ENCODE results near the gene LAMC2. TPM values are rescaled to one million over a fixed set of nuclear protein-coding genes. Genes with fewer than 3 reads are reported as not detected.

Gene LAMC2
- total and polyA plus RNA-seq, 2 of the 8 experiments (the other 6 are each of a cell fraction or from before 2014, with no cell fraction given): 4.6 to 12.9 TPM

DNA sequence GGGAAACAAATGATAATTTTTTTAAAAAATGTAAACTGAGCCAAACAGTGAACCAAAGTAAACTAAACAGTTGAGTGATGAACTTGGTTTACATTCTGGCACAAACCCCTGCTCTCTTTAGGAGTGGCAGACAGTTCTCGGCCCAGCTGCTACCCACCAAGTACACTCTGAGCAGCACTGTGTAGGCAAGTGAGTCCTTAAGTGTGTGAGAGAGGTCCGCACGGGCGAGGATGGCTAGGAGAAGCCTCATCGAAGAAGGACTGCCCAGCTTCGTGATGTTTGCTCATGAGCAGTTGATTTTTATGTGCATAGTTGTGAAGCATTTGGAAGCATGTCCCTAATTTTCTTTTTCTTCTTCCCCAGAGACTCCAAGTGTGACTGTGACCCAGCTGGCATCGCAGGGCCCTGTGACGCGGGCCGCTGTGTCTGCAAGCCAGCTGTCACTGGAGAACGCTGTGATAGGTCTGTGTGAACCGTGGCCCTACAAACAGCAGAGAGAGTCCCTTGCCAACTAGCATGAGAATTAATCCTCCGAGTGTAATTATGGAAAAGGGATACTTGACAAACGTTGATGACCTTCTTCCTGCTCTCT lies 32.1 kb downstream of the LAMC2 start:
- Histone ChIP-seq H3K14ac (ENCODE audit: insufficient read length) (no peak overlapping the region), H3K27ac (ENCODE audit: low read depth, low read length) (no peak overlapping the region), H2AK5ac (ENCODE audit: low read depth, low read length) (no peak overlapping the region), H2BK15ac (ENCODE audit: low read length) (no peak overlapping the region), H3K4me1 (replicated peaks in 1 of 4; ENCODE audit: control insufficient read depth in 3 of 4, insufficient read depth in 4 of 4, low read length in 3 of 4) (peaks cover 0 to 6% (median 3%) of the 10 kb centered on the region in 4 experiments; a peak in 2 of 7 replicates), H3K79me2 (ENCODE audit: control insufficient read depth in 1 of 2, insufficient read depth in 2 of 2, low read length in 2 of 2) (no peaks in the 10 kb centered on the region), H2BK12ac (ENCODE audit: low read depth, low read length) (no peak overlapping the region), H2BK20ac (ENCODE audit: low read length) (no peak overlapping the region), H3K9ac (replicated peaks in 1 of 4; ENCODE audit: extremely low read depth in 1 of 4, low read depth in 3 of 4, low read length in 3 of 4) (peak overlapping the region in 1 of 4 experiments; percentile 40; a peak in 1 of 7 replicates), H4K20me1 (replicated peaks in 1 of 2; ENCODE audit: control insufficient read depth in 1 of 2, insufficient read depth in 2 of 2, low read length in 2 of 2) (no peaks in the 10 kb centered on the region), H3K18ac (ENCODE audit: extremely low read depth, low read length) (no peak overlapping the region), H4K8ac (ENCODE audit: extremely low read depth, insufficient read depth, low read length) (no peak overlapping the region), H3K56ac (replicated peaks; ENCODE audit: insufficient read length, low read depth, low read length) (no peak overlapping the region), H3K36me3 (ENCODE audit: control insufficient read depth in 2 of 4, insufficient read depth in 4 of 4, low read length in 3 of 4) (no peaks in the 10 kb centered on the region), H2BK120ac (replicated peaks; ENCODE audit: low read depth, low read length) (no peak overlapping the region), H3K4me3 (ENCODE audit: extremely low read depth in 1 of 4, insufficient read depth in 2 of 4, low read depth in 3 of 4, low read length in 4 of 4) (no peak overlapping the region), H3K27me3 (replicated peaks in 1 of 4; ENCODE audit: control insufficient read depth in 3 of 4, extremely low read depth in 1 of 4, insufficient read depth in 3 of 4, low read length in 3 of 4) (no peaks in the 10 kb centered on the region; a peak in 1 of 7 replicates), H3K79me1 (ENCODE audit: low read depth, low read length) (no peaks in the 10 kb centered on the region), H2AFZ (ENCODE audit: low read length) (no peak overlapping the region), H3K4ac (replicated peaks; ENCODE audit: insufficient read length, low read depth, low read length) (no peak overlapping the region), H2BK5ac (ENCODE audit: low read depth, low read length) (no peak overlapping the region), H3K23me2 (ENCODE audit: low read depth, low read length) (no peaks in the 10 kb centered on the region), H4K5ac (ENCODE audit: insufficient read length, low read depth, low read length) (no peak overlapping the region), H3K4me2 (ENCODE audit: insufficient read depth in 1 of 2, low read depth in 2 of 2, low read length in 2 of 2) (no peak overlapping the region), H4K91ac (replicated peaks; ENCODE audit: insufficient read length, low read length) (no peak overlapping the region), H3K23ac (ENCODE audit: insufficient read length) (no peak overlapping the region), H3K9me3 (ENCODE audit: insufficient read depth in 2 of 2, low read depth in 1 of 2, low read length in 1 of 2) (no peaks in the 10 kb centered on the region)
- FAIRE-seq (no peak), DNase-seq (ENCODE audit: low read depth in 1 of 2, low spot score in 2 of 2) (no peak)
- CTCF ChIA-PET (ENCODE audit: partially characterized antibody): interaction anchor here (0.7 to 9.7 kb wide), 8 partner anchors 10 to 188 kb away, joined by 3 to 86 read pairs (median 5); no protein-coding TSS in a partner anchor
- POLR2A ChIA-PET (ENCODE audit: partially characterized antibody): interaction anchor here (1.0 to 1.8 kb wide), 2 partner anchors 10 to 17 kb away, joined by 3 to 5 read pairs; no protein-coding TSS in a partner anchor
- 95% methylated on average over 14 of the region's 14 CpGs; no CpG with 5 or more reads in 1 of the 2 experiments for WGBS, 2 experiments (ENCODE audit: extremely low coverage in 1 of 2, insufficient coverage in 1 of 2, insufficient read length in 1 of 2, insufficient replicate concordance in 2 of 2, low coverage in 1 of 2, low lambda C conversion rate in 2 of 2, missing lambda C conversion rate in 1 of 2)
- TF ChIP-seq TEAD4 (IDR thresholded peaks at IDR 0.05; ENCODE audit: low read depth, low read length) (no peak), JUN (IDR thresholded peaks at IDR 0.05; ENCODE audit: low read depth, low read length) (no peak)
